PC-9 (cell line): ENCODE data around the gene IFNAR2. TPM values are rescaled to one million over a fixed set of nuclear protein-coding genes. Genes with fewer than 3 reads are reported as not detected.

Experiments
- BruUV-seq: library from RNA; stranded (reverse); fragments of 400-500 nt; replicated peaks from 2 replicates; lab custom pipeline; 2021; lab: Mats Ljungman, UMichigan
- CTCF ChIA-PET: fragments of 300-600 bp; sonication (Branson Sonifier 250); formaldehyde crosslinking; loops from one replicate; lab custom pipeline; 2022; ENCODE audit warnings: antibody characterized with exemption; lab: Charles Lee
- POLR2A ChIA-PET: fragments of 300-600 bp; sonication (Branson Sonifier 250); formaldehyde crosslinking; loops from one replicate; lab custom pipeline; 2022; ENCODE audit warnings: antibody characterized with exemption; ENCODE audit not compliant: unreplicated experiment; lab: Charles Lee
- DNase-seq, 2 experiments: peaks; one replicate each; pipeline versions ENCODE4 v3.0.0 to v3.0.0-alpha.2; 2015 to 2022; ENCODE audit warnings: mixed read lengths in 1 of 2
- H2AFZ ChIP-seq: fragments of 200-600 bp; sonication (generic); 2 replicates; pipeline ENCODE4 v1.8.1; 2017; ENCODE audit warnings: antibody characterized with exemption
- H3F3A ChIP-seq: fragments of 200-600 bp; sonication (generic); 2 replicates; pipeline ENCODE4 v1.8.1; 2017; ENCODE audit warnings: antibody characterized with exemption, mild to moderate bottlenecking, low read depth; ENCODE audit not compliant: insufficient read depth
- H3K27ac ChIP-seq: fragments of 200-600 bp; sonication (generic); 2 replicates; pipeline ENCODE4 v1.6.1; 2016; ENCODE audit warnings: mixed run types
- H3K27me3 ChIP-seq: fragments of 200-600 bp; sonication (generic); 2 replicates; pipeline ENCODE4 v1.6.1; 2016; ENCODE audit warnings: low read depth, mixed run types; ENCODE audit not compliant: insufficient read depth
- H3K36me3 ChIP-seq: fragments of 200-600 bp; sonication (generic); 2 replicates; pipeline ENCODE4 v1.6.1; 2016; ENCODE audit warnings: low read depth, mixed run types
- H3K4me1 ChIP-seq: fragments of 200-600 bp; sonication (generic); replicated peaks from 2 replicates; pipeline ENCODE4 v1.6.1; 2016; ENCODE audit warnings: mixed run types; ENCODE audit not compliant: insufficient read depth
- H3K4me2 ChIP-seq: fragments of 200-600 bp; sonication (generic); 2 replicates; pipeline ENCODE4 v1.6.1; 2017; ENCODE audit warnings: mixed run types
- H3K4me3 ChIP-seq: fragments of 200-600 bp; sonication (generic); 2 replicates; pipeline ENCODE4 v1.6.1; 2016; ENCODE audit warnings: mixed run types
- H3K79me2 ChIP-seq: fragments of 200-600 bp; sonication (generic); 2 replicates; pipeline ENCODE4 v1.6.1; 2017; ENCODE audit warnings: low read depth, mixed run types
- H3K9me2 ChIP-seq: fragments of 200-600 bp; sonication (generic); 2 replicates; pipeline ENCODE4 v1.8.1; 2017; ENCODE audit warnings: mild to moderate bottlenecking; ENCODE audit not compliant: insufficient read depth
- H3K9me3 ChIP-seq: fragments of 200-600 bp; sonication (generic); 2 replicates; pipeline ENCODE4 v1.8.1; 2016; ENCODE audit warnings: low read depth; ENCODE audit not compliant: insufficient read depth
- H4K20me1 ChIP-seq: fragments of 200-600 bp; sonication (generic); 2 replicates; pipeline ENCODE4 v1.8.1; 2017; ENCODE audit not compliant: insufficient read depth
- CTCF ChIP-seq: fragments of 200-600 bp; sonication (generic); conservative IDR thresholded peaks from 2 replicates; pipeline ENCODE4 v1.6.1; 2017; ENCODE audit warnings: mixed run types, antibody characterized with exemption, mild to moderate bottlenecking, moderate library complexity
- EZH2 ChIP-seq: fragments of 200-600 bp; sonication (generic); IDR thresholded peaks from 2 replicates; pipeline ENCODE4 v1.8.0; 2017; ENCODE audit warnings: antibody characterized with exemption, low read depth
- intact Hi-C: fragments of 100-400 bp; cut with micrococcal nuclease; formaldehyde crosslinking; loops from one replicate; pipeline ENCODE4 v1.10.0; 2022; ENCODE audit not compliant: unreplicated experiment
- total RNA-seq: library from RNA; stranded (reverse); gene quantifications from 2 replicates; pipeline ENCODE4 v1.2.3, GENCODE V29; 2021

IFNAR2 gene
- total RNA-seq, 1 experiment from 2014 or later = 10.3 TPM

GRCh38 chr21:33207449-33208149, 22.1 kb upstream of the IFNAR2 start:
- Histone ChIP-seq H3K27ac (no peak overlapping the region), H3K9me3 (no peaks in the 10 kb centered on the region), H3K79me2 (no peaks in the 10 kb centered on the region), H3K4me2 (no peak overlapping the region), H2AFZ (no peak overlapping the region), H3K4me3 (no peak overlapping the region), H3K9me2 (no peaks in the 10 kb centered on the region), H3K36me3 (no peaks in the 10 kb centered on the region), H3K27me3 (no peaks in the 10 kb centered on the region), H4K20me1 (no peaks in the 10 kb centered on the region), H3F3A (peaks cover 8% of the 10 kb centered on the region; the same call in 1 of the 2 replicates), H3K4me1 (peaks cover 11% of the 10 kb centered on the region)
- TF ChIP-seq EZH2 (no peak), CTCF (no peak)
- POLR2A ChIA-PET = no interaction called here
- CTCF ChIA-PET = no interaction called here
- DNase-seq = no peak
- no TSS peak for BruUV-seq
- intact Hi-C loops = no loop called here

DNA sequence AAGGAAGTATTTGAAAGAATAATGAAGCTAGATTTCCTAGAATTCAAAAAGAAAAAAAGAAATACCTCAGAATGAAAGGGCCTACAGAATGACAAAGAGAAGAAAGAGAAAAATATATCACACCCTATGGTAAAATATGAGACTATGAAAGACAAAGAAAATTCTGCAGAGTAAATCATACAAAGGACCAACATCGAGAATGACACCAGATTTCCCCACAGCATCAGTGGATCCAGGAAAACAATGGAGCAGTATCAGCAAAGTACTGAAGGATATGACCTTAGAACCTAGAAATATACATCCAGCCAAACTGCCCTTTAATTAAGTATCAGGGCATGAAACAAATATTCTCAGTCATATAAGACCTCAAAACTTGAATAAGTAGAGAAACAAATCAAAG, 21.2 kb upstream of the IFNAR2 start:
- BruUV-seq = no TSS peak
- Histone ChIP-seq H3K36me3 (no peaks in the 10 kb centered on the region), H4K20me1 (no peaks in the 10 kb centered on the region), H3K4me1 (peaks cover 7% of the 10 kb centered on the region), H3F3A (peaks cover 7% of the 10 kb centered on the region; the same call in 1 of the 2 replicates), H3K9me2 (no peaks in the 10 kb centered on the region), H3K4me3 (no peak overlapping the region), H3K27me3 (no peaks in the 10 kb centered on the region), H3K27ac (no peak overlapping the region), H3K79me2 (no peaks in the 10 kb centered on the region), H2AFZ (no peak overlapping the region), H3K4me2 (no peak overlapping the region), H3K9me3 (no peaks in the 10 kb centered on the region)
- TF ChIP-seq CTCF (no peak), EZH2 (no peak)
- no peak for DNase-seq
- ChIA-PET POLR2A (no interaction called here), CTCF (no interaction called here)
- intact Hi-C loops = no loop called here

- peaks cover 10% of the 10 kb centered on the region for H3K4me1 ChIP-seq
- BruUV-seq = no TSS peak
- ChIA-PET POLR2A (no interaction called here), CTCF (no interaction called here)
- no peaks in the 10 kb centered on the region for H3K79me2 ChIP-seq
- H3K9me3 ChIP-seq = no peaks in the 10 kb centered on the region
- intact Hi-C loops = no loop called here
- no peak for DNase-seq
- no peaks in the 10 kb centered on the region for H3F3A ChIP-seq
- TF ChIP-seq EZH2 (no peak), CTCF (no peak)
- no peaks in the 10 kb centered on the region for H4K20me1 ChIP-seq
- no peaks in the 10 kb centered on the region for H3K9me2 ChIP-seq
- no peak overlapping the region for H3K4me3 ChIP-seq
- H3K36me3 ChIP-seq = no peaks in the 10 kb centered on the region
- no peak overlapping the region for H3K27ac ChIP-seq
- H2AFZ ChIP-seq = no peak overlapping the region
- H3K27me3 ChIP-seq = no peaks in the 10 kb centered on the region
- no peak overlapping the region for H3K4me2 ChIP-seq
Observed at GRCh38 chr21:33211305-33211704, 18.4 kb upstream of the IFNAR2 start.
